Measurements from ENCODE around the gene DLX3. TPM values are rescaled to one million over a fixed set of nuclear protein-coding genes. Genes with fewer than 3 reads are reported as not detected.
"Not testable (repeated sequence)": the region's sequence is repeated elsewhere in the genome, so short reads cannot be mapped to it uniquely, and the experiment has no call there.

DLX3 gene
- polyA plus RNA-seq (2012; ENCODE audit: insufficient read depth, insufficient read length, low read depth) = not detected

DNA sequence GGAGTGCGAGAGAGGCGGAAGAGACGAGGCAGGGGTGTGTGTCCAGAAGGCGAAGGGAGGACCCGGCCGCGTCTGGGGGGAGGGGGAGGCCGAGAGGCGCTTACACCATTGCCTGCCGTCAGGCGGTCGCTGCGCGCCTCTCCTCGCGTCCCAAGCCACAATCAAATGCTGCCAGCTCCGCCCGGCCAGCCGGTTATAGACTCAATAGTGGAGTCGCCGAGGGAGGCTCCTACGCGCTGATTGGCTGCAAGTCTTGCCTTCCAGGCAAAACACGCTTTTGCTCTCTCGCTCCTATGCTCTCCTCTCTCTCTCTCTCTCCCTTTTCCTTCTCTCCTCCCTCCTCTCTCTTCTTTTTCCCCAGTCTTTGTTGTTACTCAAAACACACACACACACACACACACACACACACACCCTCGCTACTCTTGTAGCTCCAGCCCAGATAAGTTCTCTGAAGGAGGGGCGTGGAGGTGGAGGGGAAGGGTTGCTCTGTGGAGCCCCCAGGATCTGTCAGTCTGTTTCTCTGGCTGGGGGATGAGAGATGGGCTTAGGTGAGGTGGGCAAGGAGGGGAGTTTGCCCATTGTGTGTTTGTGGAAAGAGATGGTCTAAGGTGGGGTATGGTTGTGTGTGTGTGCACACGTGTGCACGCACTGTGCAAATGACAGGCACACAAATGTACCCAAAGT, at the start of gene DLX3:
Gene DLX3, minus strand, starts transcription at position 170 of the 684 bp plus-strand sequence. CDS start 226 bp downstream, outside the sequence.
- H3K9me3 ChIP-seq = no peaks in the 10 kb centered on the region
- TF ChIP-seq, protein P1, sequence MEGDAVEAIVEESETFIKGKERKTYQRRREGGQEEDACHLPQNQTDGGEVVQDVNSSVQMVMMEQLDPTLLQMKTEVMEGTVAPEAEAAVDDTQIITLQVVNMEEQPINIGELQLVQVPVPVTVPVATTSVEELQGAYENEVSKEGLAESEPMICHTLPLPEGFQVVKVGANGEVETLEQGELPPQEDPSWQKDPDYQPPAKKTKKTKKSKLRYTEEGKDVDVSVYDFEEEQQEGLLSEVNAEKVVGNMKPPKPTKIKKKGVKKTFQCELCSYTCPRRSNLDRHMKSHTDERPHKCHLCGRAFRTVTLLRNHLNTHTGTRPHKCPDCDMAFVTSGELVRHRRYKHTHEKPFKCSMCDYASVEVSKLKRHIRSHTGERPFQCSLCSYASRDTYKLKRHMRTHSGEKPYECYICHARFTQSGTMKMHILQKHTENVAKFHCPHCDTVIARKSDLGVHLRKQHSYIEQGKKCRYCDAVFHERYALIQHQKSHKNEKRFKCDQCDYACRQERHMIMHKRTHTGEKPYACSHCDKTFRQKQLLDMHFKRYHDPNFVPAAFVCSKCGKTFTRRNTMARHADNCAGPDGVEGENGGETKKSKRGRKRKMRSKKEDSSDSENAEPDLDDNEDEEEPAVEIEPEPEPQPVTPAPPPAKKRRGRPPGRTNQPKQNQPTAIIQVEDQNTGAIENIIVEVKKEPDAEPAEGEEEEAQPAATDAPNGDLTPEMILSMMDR (IDR thresholded peaks at IDR 0.05; ENCODE audit: low read depth, low read length) = no peak
- H3K27me3 ChIP-seq = peaks cover 65% of the 10 kb centered on the region
- no peaks in the 10 kb centered on the region for H3K36me3 ChIP-seq
- no peak within 1 kb of the TSS for H3K4me3 ChIP-seq (ENCODE audit: low read depth, low read length)
- peak; percentile 82 for DNase-seq
- H3K4me1 ChIP-seq = no peaks in the 10 kb centered on the region

DNA sequence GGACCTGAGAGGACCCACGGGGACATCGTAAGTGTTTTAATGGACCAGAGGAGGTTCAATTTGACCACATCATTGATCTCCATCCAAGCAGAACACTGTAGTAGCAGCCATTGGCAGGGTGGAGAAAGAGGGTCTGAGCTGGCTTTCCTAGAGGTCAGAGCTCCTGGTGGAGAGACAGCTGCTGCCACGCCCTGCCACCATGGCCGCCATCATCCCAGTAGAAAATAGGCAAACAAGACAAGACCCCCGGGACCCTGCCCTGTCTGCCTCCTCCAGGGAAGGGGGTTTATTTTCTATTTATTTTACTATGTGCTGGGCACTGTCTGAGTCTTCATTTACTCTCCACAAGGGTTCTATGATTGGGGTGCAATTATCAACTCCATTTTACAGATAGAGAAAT, 49.5 kb upstream of the DLX3 start:
- no peak overlapping the region for H3K4me3 ChIP-seq (ENCODE audit: low read depth, low read length)
- H3K27me3 ChIP-seq = no peaks in the 10 kb centered on the region
- DNase-seq = no peak
- TF ChIP-seq, protein P1 (IDR thresholded peaks at IDR 0.05; ENCODE audit: low read depth, low read length) = no peak
- H3K36me3 ChIP-seq = no peaks in the 10 kb centered on the region
- no peaks in the 10 kb centered on the region for H3K9me3 ChIP-seq
- H3K4me1 ChIP-seq = no peaks in the 10 kb centered on the region

- no peak for DNase-seq
- H3K36me3 ChIP-seq = no peaks in the 10 kb centered on the region
These were observed 48.5 kb upstream of the DLX3 start for GRCh38 chr17:50043290-50044148.

DNA sequence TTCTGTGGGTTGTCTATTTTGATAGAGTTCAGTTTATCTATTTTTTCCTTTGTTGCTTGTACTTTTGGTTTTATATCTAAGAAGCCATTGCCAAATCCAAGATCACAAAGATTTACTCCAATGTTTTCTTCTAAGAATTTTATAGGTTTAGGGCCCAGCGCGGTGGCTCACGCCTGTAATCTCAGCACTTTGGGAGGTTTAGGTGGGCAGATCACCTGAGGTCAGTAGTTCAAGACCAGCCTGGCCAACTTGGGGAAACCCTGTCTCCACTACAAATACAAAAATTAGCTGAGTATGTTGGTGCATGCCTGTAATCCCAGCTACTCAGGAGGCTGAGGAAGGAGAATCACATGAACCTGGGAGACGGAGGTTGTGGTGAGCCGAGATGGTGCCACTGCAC, 47.2 kb upstream of the DLX3 start:
- no peaks in the 10 kb centered on the region for H3K36me3 ChIP-seq
- no peak overlapping the region for H3K4me3 ChIP-seq (ENCODE audit: low read depth, low read length)
- H3K4me1 ChIP-seq = no peaks in the 10 kb centered on the region
- no peaks in the 10 kb centered on the region for H3K27me3 ChIP-seq
- no peak for DNase-seq
- H3K9me3 ChIP-seq = no peaks in the 10 kb centered on the region
- TF ChIP-seq, protein P1 (IDR thresholded peaks at IDR 0.05; ENCODE audit: low read depth, low read length) = no peak

More at GRCh38 chr17:50043290-50044148, 48.5 kb upstream of the DLX3 start:
- Histone ChIP-seq H3K27me3 (no peaks in the 10 kb centered on the region), H3K4me1 (no peaks in the 10 kb centered on the region), H3K4me3 (ENCODE audit: low read depth, low read length) (no peak overlapping the region), H3K9me3 (no peaks in the 10 kb centered on the region)
- TF ChIP-seq, protein P1 (IDR thresholded peaks at IDR 0.05; ENCODE audit: low read depth, low read length) = no peak

DNA sequence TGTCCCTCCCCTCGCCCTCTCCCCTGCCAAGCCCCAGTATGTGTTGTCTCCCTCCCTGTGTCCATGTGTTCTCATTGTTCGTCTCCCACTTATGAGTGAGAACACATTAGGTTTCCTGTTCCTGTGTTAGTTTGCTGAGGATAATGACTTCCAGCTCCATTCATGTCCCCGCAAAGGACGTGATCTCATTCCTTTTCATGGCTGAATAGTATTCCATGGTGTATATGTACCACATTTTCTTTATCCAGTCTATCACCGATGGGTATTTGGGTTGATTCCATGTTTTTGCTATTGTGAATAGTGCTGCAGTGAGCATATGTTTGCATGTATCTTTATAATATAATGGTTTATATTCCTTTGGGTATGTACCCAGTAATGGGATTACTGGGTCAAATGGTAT, 45.5 kb upstream of the DLX3 start:
- H3K4me1 ChIP-seq; H3K9me3 ChIP-seq; H3K4me3 ChIP-seq (ENCODE audit: low read depth, low read length); H3K36me3 ChIP-seq; DNase-seq; H3K27me3 ChIP-seq: not testable (repeated sequence)

DNA sequence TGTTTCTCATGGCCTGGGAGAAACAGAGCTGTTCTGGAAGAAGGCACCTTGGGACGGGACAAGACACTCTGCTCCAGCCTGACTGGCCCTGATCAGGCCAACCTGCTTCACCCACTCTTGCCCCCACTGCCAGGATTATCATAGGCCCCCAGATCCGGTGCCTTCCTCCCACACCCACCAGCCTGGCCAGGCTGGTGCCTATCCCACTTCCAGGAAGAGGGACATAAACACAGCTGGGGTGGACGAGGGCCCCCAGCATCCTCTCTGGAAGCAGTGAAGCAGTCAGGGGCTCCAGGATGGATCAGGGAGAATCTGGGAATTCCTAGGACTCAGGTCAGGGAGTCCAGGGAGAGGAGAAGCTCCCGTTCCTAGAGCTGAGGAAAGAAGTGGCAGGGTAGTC, 44.0 kb upstream of the DLX3 start:
- Histone ChIP-seq H3K27me3 (no peaks in the 10 kb centered on the region), H3K4me3 (ENCODE audit: low read depth, low read length) (no peak overlapping the region), H3K36me3 (no peaks in the 10 kb centered on the region), H3K9me3 (no peaks in the 10 kb centered on the region), H3K4me1 (no peaks in the 10 kb centered on the region)
- no peak for DNase-seq
- TF ChIP-seq, protein P1 (IDR thresholded peaks at IDR 0.05; ENCODE audit: low read depth, low read length) = no peak
